Sigmoid colon (tissue), 7 donors: Measurements from ENCODE around the gene NUDT2. TPM values are rescaled to one million over a fixed set of nuclear protein-coding genes. Genes with fewer than 3 reads are reported as not detected.
A peak's percentile ranks its signal among the peaks of the same experiment; 100 is the strongest.
"Not testable (repeated sequence)": the region's sequence is repeated elsewhere in the genome, so short reads cannot be mapped to it uniquely, and the experiment has no call there.

ENCODE experiments used
- DNase-seq: peaks from one replicate; pipeline ENCODE4 v3.0.0-alpha.2; 2019
- H3K27ac ChIP-seq, 4 donors: fragments of 200-600 bp; sonication (generic); one replicate each; pipeline ENCODE4 v1.5.1; 2016 to 2019; ENCODE audit warnings: mild to moderate bottlenecking in 1 of 4
- H3K27me3 ChIP-seq, 3 donors: fragments of 200-600 bp; sonication (generic); one replicate each; pipeline ENCODE4 v1.5.1; 2019; ENCODE audit warnings: mild to moderate bottlenecking in 1 of 3
- H3K36me3 ChIP-seq, 4 donors: fragments of 200-600 bp; sonication (generic); one replicate each; pipeline ENCODE4 v1.5.1; 2016 to 2019
- H3K4me1 ChIP-seq, 4 donors: fragments of 200-600 bp; sonication (generic); one replicate each; pipeline ENCODE4 v1.5.1; 2017 to 2019
- H3K4me3 ChIP-seq, 4 donors: fragments of 200-600 bp; sonication (generic); one replicate each; pipeline ENCODE4 v1.5.1; 2017 to 2019; ENCODE audit warnings: mild to moderate bottlenecking in 2 of 4, moderate library complexity in 1 of 4
- H3K9me3 ChIP-seq, 4 donors: fragments of 200-600 bp in 3 of 4; sonication (generic) in 3 of 4; one replicate each; pipeline versions ENCODE4 v1.5.1 to v1.6.1; 2013 to 2019
- CTCF ChIP-seq, 4 experiments: fragments of 450-650 bp in 3 of 4; fragments of 200-600 bp in 1 of 4; IDR thresholded peaks; one replicate each; pipeline ENCODE4 v1.5.1; 2016 to 2019; ENCODE audit warnings: antibody characterized with exemption in 4 of 4, mild to moderate bottlenecking in 3 of 4, moderate library complexity in 2 of 4
- EP300 ChIP-seq, 4 donors: sonication (generic); formaldehyde crosslinking; IDR thresholded peaks; one replicate each; pipeline ENCODE4 v1.6.1; 2017; ENCODE audit warnings: antibody characterized with exemption in 4 of 4
- POLR2A ChIP-seq, 2 donors: fragments of 450-650 bp; IDR thresholded peaks; one replicate each; pipeline ENCODE4 v1.6.1; 2016; ENCODE audit warnings: antibody characterized with exemption in 2 of 2, mild to moderate bottlenecking in 2 of 2, moderate library complexity in 2 of 2
- POLR2AphosphoS5 ChIP-seq, 4 donors: sonication (generic); formaldehyde crosslinking; IDR thresholded peaks; one replicate each; pipeline ENCODE4 v1.6.1; 2017; ENCODE audit warnings: antibody characterized with exemption in 4 of 4
- WGBS, 2 donors: extraction: QIAGEN DNeasy Blood & Tissue Kit; methylation state at CpG; one replicate each; pipeline ENCODE4 v1.1.7; 2013; 5-methylcytosine and 5-hydroxymethylcytosine counted together
- intact Hi-C: fragments of 100-400 bp; cut with DNase I; formaldehyde crosslinking; loops from one replicate; pipeline ENCODE4 v1.15.1; 2023
- polyA plus RNA-seq, 3 donors: library from polyadenylated mRNA; stranded (reverse); fragments of 200-250 nt; gene quantifications; one replicate each; pipeline ENCODE4 v1.2.3, GENCODE V29; 2013
- total RNA-seq, 4 donors: library from RNA; depleted of rRNA; stranded (reverse); fragments of >200 nt; gene quantifications; one replicate each; pipeline ENCODE4 v1.1.0, GENCODE V29; 2016
- donor health status: healthy with polysubstance abuse.
- donor health status: Bipolar disorder and iron deficiency.
- donor health status: healthy.

The NUDT2 gene
- total and polyA plus RNA-seq, 7 donors, result 12.1 to 59.9 (median 35.6) TPM

- intact Hi-C loops, result no loop called here
- Histone ChIP-seq H3K27me3 (no peaks in the 10 kb centered on the region), H3K4me1 (peaks cover 0 to 22% (median 15%) of the 10 kb centered on the region in 4 donors), H3K27ac (no peak overlapping the region), H3K4me3 (no peak overlapping the region), H3K36me3 (no peaks in the 10 kb centered on the region), H3K9me3 (no peaks in the 10 kb centered on the region)
- TF ChIP-seq CTCF (IDR thresholded peaks at IDR 0.05) (no peak), EP300 (IDR thresholded peaks at IDR 0.05) (no peak), POLR2AphosphoS5 (IDR thresholded peaks at IDR 0.05) (no peak), POLR2A (IDR thresholded peaks at IDR 0.05) (no peak)
- DNase-seq, result peak; percentile 14
- WGBS, 2 donors, result 90% methylated on average over 4 of the region's 4 CpGs
These were observed 33.3 kb downstream of the NUDT2 start for GRCh38 chr9:34362614-34363214.

- peak; percentile 44 for DNase-seq
- peak overlapping the region; percentile 23 to 39 (median 32) for H3K27ac ChIP-seq
- WGBS, 2 donors, result 64 to 87% methylated on average over 13 of the region's 13 CpGs
These were observed 34.4 kb downstream of the NUDT2 start for GRCh38 chr9:34363619-34364351.

GRCh38 chr9:34365282-34365681 lies 35.9 kb downstream of the NUDT2 start:
- Histone ChIP-seq H3K27me3 (no peaks in the 10 kb centered on the region), H3K36me3 (peaks cover 0 to 7% (median 3%) of the 10 kb centered on the region in 4 donors)

More at GRCh38 chr9:34363619-34364351, 34.4 kb downstream of the NUDT2 start:
- H3K27me3 ChIP-seq, result no peaks in the 10 kb centered on the region
- no peaks in the 10 kb centered on the region for H3K9me3 ChIP-seq
- H3K4me1 ChIP-seq, result peaks cover 0 to 22% (median 15%) of the 10 kb centered on the region in 4 donors
- H3K4me3 ChIP-seq, result no peak overlapping the region
- no peak for TF ChIP-seq POLR2A (IDR thresholded peaks at IDR 0.05)
- no peak for TF ChIP-seq POLR2AphosphoS5 (IDR thresholded peaks at IDR 0.05)
- no peak for TF ChIP-seq CTCF (IDR thresholded peaks at IDR 0.05)
- TF ChIP-seq EP300 (IDR thresholded peaks at IDR 0.05), result no peak
- no peaks in the 10 kb centered on the region for H3K36me3 ChIP-seq
- intact Hi-C loops, result no loop called here

GRCh38 chr9:34366365-34366764 lies 37.0 kb downstream of the NUDT2 start:
- 93 to 96% methylated on average over 2 of the region's 2 CpGs for WGBS, 2 donors
- no peaks in the 10 kb centered on the region for H3K9me3 ChIP-seq
- H3K4me1 ChIP-seq, result peaks cover 0 to 39% (median 32%) of the 10 kb centered on the region in 4 donors
- H3K27me3 ChIP-seq, result no peaks in the 10 kb centered on the region
- H3K27ac ChIP-seq, result no peak overlapping the region
- DNase-seq, result no peak
- no peak overlapping the region for H3K4me3 ChIP-seq
- intact Hi-C loops, result no loop called here
- TF ChIP-seq POLR2AphosphoS5 (IDR thresholded peaks at IDR 0.05), result no peak
- no peak for TF ChIP-seq POLR2A (IDR thresholded peaks at IDR 0.05)
- TF ChIP-seq CTCF (IDR thresholded peaks at IDR 0.05), result no peak
- no peak for TF ChIP-seq EP300 (IDR thresholded peaks at IDR 0.05)
- peaks cover 5 to 17% (median 12%) of the 10 kb centered on the region in 4 donors for H3K36me3 ChIP-seq

More at GRCh38 chr9:34365282-34365681, 35.9 kb downstream of the NUDT2 start:
- Histone ChIP-seq H3K9me3 (no peaks in the 10 kb centered on the region), H3K4me1 (peaks cover 0 to 28% (median 21%) of the 10 kb centered on the region in 4 donors), H3K4me3 (no peak overlapping the region), H3K27ac (peak overlapping the region in 1 of 4 donors; percentile 34)
- DNase-seq, result no peak
- no peak for TF ChIP-seq POLR2A (IDR thresholded peaks at IDR 0.05)
- TF ChIP-seq POLR2AphosphoS5 (IDR thresholded peaks at IDR 0.05), result peak in 1 of 4 donors; percentile 26
- WGBS, 2 donors, result 61 to 86% methylated on average over 2 of the region's 2 CpGs
- intact Hi-C loops, result no loop called here

- H3K27me3 ChIP-seq, H3K4me3 ChIP-seq, intact Hi-C loops, H3K27ac ChIP-seq, DNase-seq, H3K9me3 ChIP-seq: not testable (repeated sequence)
- Histone ChIP-seq H3K36me3 (peaks cover 9 to 28% (median 20%) of the 10 kb centered on the region in 4 donors), H3K4me1 (peaks cover 0 to 53% (median 38%) of the 10 kb centered on the region in 4 donors)
- WGBS, 2 donors, result 95 to 97% methylated on average over 3 of the region's 3 CpGs
These were observed 38.5 kb downstream of the NUDT2 start for GRCh38 chr9:34367751-34368410.

- intact Hi-C loops, H3K27me3 ChIP-seq, DNase-seq, H3K27ac ChIP-seq, H3K9me3 ChIP-seq, H3K4me3 ChIP-seq: not testable (repeated sequence)
- H3K4me1 ChIP-seq, result peaks cover 0 to 59% (median 41%) of the 10 kb centered on the region in 4 donors
- peaks cover 9 to 28% (median 20%) of the 10 kb centered on the region in 4 donors for H3K36me3 ChIP-seq
- 95 to 96% methylated on average over 5 of the region's 5 CpGs for WGBS, 2 donors
These were observed 39.4 kb downstream of the NUDT2 start for GRCh38 chr9:34368796-34369195.
